IMR-90 (cell line): ENCODE data around the gene TSPEAR.

ENCODE experiments used
- BHLHE40 ChIP-seq: fragments of 150-350 bp; IDR thresholded peaks from 2 replicates; pipeline ENCODE4 v1.6.1; 2016; ENCODE audit warnings: mild to moderate bottlenecking, low read depth, low read length
- FOS ChIP-seq: fragments of 150-350 bp; IDR thresholded peaks from 2 replicates; pipeline ENCODE4 v1.6.1; 2016; ENCODE audit warnings: low read depth, low read length
- TF ChIP-seq, protein P1 (sequence below): conservative IDR thresholded peaks from 2 replicates; pipeline ENCODE4 v1.5.1; 2012; ENCODE audit warnings: mild to moderate bottlenecking, low read depth, low read length, improper control_type of control experiment

DNA sequence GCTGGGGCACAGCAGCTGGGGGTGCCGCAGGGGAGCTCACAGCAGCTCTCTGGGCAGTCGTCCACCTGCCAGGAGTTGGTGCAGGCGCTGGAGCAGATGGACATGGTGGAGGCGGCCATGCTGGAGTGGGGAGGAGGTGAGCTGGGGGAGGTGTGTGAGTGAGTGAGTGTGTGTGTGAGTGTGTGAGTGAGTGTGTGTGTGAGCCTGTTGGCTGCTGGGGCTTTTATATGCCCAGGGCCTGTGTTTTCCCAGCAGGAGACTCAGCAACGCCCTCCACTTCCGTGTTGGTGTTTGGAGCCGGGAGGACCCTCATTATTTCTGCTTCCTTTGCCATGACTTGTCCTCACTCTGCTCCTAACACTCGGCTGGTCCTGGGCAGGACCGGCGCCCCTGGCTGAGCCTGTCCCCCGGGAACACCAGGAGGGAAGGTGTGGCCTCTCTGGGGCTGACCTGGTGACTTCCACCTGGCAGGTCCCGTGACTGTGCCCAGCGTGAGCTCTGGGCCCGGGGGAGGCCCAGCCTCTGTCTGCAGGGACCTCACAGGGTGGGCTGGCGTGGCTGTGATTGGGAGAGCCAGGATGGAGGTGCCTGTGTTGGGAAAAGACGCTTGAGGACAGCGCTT, 159.9 kb downstream of the TSPEAR start, which contains the start of gene KRTAP10-2:
- TF ChIP-seq, protein P1, sequence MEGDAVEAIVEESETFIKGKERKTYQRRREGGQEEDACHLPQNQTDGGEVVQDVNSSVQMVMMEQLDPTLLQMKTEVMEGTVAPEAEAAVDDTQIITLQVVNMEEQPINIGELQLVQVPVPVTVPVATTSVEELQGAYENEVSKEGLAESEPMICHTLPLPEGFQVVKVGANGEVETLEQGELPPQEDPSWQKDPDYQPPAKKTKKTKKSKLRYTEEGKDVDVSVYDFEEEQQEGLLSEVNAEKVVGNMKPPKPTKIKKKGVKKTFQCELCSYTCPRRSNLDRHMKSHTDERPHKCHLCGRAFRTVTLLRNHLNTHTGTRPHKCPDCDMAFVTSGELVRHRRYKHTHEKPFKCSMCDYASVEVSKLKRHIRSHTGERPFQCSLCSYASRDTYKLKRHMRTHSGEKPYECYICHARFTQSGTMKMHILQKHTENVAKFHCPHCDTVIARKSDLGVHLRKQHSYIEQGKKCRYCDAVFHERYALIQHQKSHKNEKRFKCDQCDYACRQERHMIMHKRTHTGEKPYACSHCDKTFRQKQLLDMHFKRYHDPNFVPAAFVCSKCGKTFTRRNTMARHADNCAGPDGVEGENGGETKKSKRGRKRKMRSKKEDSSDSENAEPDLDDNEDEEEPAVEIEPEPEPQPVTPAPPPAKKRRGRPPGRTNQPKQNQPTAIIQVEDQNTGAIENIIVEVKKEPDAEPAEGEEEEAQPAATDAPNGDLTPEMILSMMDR: no peak
- no peak for TF ChIP-seq BHLHE40
- TF ChIP-seq FOS: no peak
